Keratinocyte (primary cell): ENCODE data around the gene IFI27L2.

Experiments
- EZH2 ChIP-seq: IDR thresholded peaks from one replicate; pipeline ENCODE4 v1.6.1; 2012; ENCODE audit warnings: inconsistent platforms, mild to moderate bottlenecking, low read length, moderate library complexity
- TF ChIP-seq, protein P1 (sequence below), 3 experiments: IDR thresholded peaks in 1 of 3; conservative IDR thresholded peaks in 1 of 3; optimal IDR thresholded peaks in 1 of 3; 2 replicates in 2 of 3; 3 replicates in 1 of 3; pipeline versions ENCODE3 to v1.5.1; 2011; ENCODE audit warnings: low read length in 3 of 3, mild to moderate bottlenecking in 3 of 3, moderate library complexity in 2 of 3, control low read depth in 1 of 3, inconsistent platforms in 1 of 3; ENCODE audit not compliant: insufficient read depth in 2 of 3; ENCODE audit errors: extremely low read depth in 1 of 3

DNA sequence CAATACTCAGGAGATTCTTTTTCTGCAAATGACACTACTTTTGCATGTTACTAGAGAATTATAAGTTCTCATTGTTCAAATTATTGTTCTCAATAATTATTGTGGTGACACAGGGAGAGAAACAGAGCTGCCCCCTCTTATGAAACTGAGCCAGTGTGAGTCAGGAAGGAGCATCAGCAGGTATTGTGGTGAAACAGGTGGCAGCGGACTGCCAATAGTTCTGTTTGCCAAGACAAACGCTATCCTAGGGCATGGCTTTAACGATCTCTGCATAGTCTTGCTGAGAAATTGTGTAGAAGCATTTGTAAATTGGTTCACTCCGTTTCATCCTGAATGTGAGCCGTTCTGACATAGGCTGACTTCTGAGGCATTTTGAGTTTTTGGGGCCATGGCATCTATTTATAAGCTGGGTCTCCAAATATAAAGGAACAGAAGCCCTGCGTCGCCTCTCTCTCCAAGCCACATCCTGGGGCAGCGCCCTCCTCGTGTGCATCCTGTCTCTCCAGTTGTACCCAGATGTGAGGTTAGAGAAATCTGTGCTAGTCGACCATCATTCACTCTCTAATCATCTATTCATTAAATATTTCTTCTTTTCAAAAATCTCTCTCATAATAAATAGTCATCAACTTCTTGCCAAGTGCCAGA is 29.0 kb upstream of the IFI27L2 start:
- TF ChIP-seq, protein P1, sequence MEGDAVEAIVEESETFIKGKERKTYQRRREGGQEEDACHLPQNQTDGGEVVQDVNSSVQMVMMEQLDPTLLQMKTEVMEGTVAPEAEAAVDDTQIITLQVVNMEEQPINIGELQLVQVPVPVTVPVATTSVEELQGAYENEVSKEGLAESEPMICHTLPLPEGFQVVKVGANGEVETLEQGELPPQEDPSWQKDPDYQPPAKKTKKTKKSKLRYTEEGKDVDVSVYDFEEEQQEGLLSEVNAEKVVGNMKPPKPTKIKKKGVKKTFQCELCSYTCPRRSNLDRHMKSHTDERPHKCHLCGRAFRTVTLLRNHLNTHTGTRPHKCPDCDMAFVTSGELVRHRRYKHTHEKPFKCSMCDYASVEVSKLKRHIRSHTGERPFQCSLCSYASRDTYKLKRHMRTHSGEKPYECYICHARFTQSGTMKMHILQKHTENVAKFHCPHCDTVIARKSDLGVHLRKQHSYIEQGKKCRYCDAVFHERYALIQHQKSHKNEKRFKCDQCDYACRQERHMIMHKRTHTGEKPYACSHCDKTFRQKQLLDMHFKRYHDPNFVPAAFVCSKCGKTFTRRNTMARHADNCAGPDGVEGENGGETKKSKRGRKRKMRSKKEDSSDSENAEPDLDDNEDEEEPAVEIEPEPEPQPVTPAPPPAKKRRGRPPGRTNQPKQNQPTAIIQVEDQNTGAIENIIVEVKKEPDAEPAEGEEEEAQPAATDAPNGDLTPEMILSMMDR (optimal IDR thresholded peaks at IDR 0.05 in 1 of 3, IDR thresholded peaks at IDR 0.05 in 1 of 3, conservative IDR thresholded peaks at IDR 0.05 in 1 of 3; ENCODE audit: extremely low read depth in 1 of 3, insufficient read depth in 2 of 3, low read length in 3 of 3) = no peak
- no peak for TF ChIP-seq EZH2
